Omental fat pad (tissue), 4 donors: ENCODE results near the gene GLI3. TPM values are rescaled to one million over a fixed set of nuclear protein-coding genes. Genes with fewer than 3 reads are reported as not detected.

ENCODE experiments used
- ATAC-seq: fragments of 150-250 bp; one replicate; pipeline ENCODE4 v1.9.1; 2016; ENCODE audit warnings: mild to moderate bottlenecking, moderate library complexity; ENCODE audit not compliant: low FRiP score
- DNase-seq: peaks from one replicate; pipeline ENCODE4 v3.0.0-alpha.2; 2019; ENCODE audit warnings: low spot score
- CTCF ChIP-seq, 3 donors: fragments of 450-650 bp; IDR thresholded peaks; one replicate each; pipeline ENCODE4 v1.5.1; 2016 to 2017; ENCODE audit warnings: antibody characterized with exemption in 3 of 3, mild to moderate bottlenecking in 3 of 3, moderate library complexity in 2 of 3
- total RNA-seq, 4 donors: library from RNA; depleted of rRNA; stranded (reverse); fragments of >200 nt; gene quantifications; one replicate each; pipeline ENCODE4 v1.1.0, GENCODE V29; 2016

The GLI3 gene
- total RNA-seq, 4 donors from 2014 or later = 10.0 to 19.2 (median 14.6) TPM

GRCh38 chr7:42269161-42269560 lies 32.2 kb upstream of the GLI3 start:
- no peak for DNase-seq
- no peak for ATAC-seq
- no peak for TF ChIP-seq CTCF (IDR thresholded peaks at IDR 0.05)

- ATAC-seq (no peak), DNase-seq (no peak)
- TF ChIP-seq CTCF (IDR thresholded peaks at IDR 0.05) = no peak
Measured at GRCh38 chr7:42264702-42265101, 27.7 kb upstream of the GLI3 start.

- no peak for DNase-seq
- no peak for TF ChIP-seq CTCF (IDR thresholded peaks at IDR 0.05)
- ATAC-seq = no peak
Measured at GRCh38 chr7:42263971-42264370, 27.0 kb upstream of the GLI3 start.

GRCh38 chr7:42262964-42263363 lies 26.0 kb upstream of the GLI3 start:
- ATAC-seq (peak; percentile 54), DNase-seq (no peak)
- no peak for TF ChIP-seq CTCF (IDR thresholded peaks at IDR 0.05)

GRCh38 chr7:42254217-42254616 lies 17.2 kb upstream of the GLI3 start:
- no peak for TF ChIP-seq CTCF (IDR thresholded peaks at IDR 0.05)
- ATAC-seq (peak; percentile 78), DNase-seq (no peak)

GRCh38 chr7:42253316-42253715 lies 16.3 kb upstream of the GLI3 start:
- no peak for ATAC-seq

More at GRCh38 chr7:42253316-42253715, 16.3 kb upstream of the GLI3 start:
- no peak for DNase-seq
- TF ChIP-seq CTCF (IDR thresholded peaks at IDR 0.05) = no peak
